C4-2B (cell line): ENCODE data around the gene BTN1A1.

Source experiments
- CTCF ChIP-seq: fragments of 450-650 bp; conservative IDR thresholded peaks from 2 replicates; pipeline ENCODE4 v1.5.1; 2017; ENCODE audit warnings: mild to moderate bottlenecking
- ZFX ChIP-seq: fragments of 450-650 bp; IDR thresholded peaks from 2 replicates; pipeline ENCODE4 v1.6.1; 2017

- TF ChIP-seq CTCF = no peak
- TF ChIP-seq ZFX = no peak
Observed at GRCh38 chr6:26471970-26472369, 28.1 kb upstream of the BTN1A1 start.
